ENCODE results near the gene KRTAP12-1. TPM values are rescaled to one million over a fixed set of nuclear protein-coding genes. Genes with fewer than 3 reads are reported as not detected.
"Not testable (repeated sequence)": the region's sequence is repeated elsewhere in the genome, so short reads cannot be mapped to it uniquely, and the experiment has no call there.

The KRTAP12-1 gene
- total RNA-seq, 4 donors from 2014 or later = not detected

DNA sequence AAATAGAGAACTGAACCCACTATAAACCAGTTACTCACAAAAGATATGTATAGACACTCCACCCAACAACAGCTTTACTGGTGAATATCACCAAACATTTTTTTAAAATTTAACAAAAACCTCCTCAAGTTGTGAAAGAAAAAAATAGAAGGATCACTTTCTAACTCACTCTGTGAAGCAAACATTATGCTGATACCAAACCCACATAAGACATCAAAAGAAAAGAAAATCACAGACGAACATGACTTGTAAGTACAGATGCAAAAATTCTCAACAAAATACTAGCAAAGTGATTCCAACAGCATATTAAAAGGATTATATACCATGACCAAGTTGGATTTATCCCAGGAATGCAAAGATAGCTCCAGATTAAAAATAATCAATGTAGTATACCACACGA lies 9.7 kb upstream of the KRTAP12-1 start:
- Histone ChIP-seq H3K9me3 (peaks cover 0 to 34% (median 8%) of the 10 kb centered on the region in 4 donors), H3K4me3 (no peak overlapping the region), H3K36me3 (no peaks in the 10 kb centered on the region), H3K27ac (no peak overlapping the region), H3K27me3 (peaks cover 0 to 23% of the 10 kb centered on the region in 2 donors), H3K4me1 (no peaks in the 10 kb centered on the region)
- TF ChIP-seq, protein P1, sequence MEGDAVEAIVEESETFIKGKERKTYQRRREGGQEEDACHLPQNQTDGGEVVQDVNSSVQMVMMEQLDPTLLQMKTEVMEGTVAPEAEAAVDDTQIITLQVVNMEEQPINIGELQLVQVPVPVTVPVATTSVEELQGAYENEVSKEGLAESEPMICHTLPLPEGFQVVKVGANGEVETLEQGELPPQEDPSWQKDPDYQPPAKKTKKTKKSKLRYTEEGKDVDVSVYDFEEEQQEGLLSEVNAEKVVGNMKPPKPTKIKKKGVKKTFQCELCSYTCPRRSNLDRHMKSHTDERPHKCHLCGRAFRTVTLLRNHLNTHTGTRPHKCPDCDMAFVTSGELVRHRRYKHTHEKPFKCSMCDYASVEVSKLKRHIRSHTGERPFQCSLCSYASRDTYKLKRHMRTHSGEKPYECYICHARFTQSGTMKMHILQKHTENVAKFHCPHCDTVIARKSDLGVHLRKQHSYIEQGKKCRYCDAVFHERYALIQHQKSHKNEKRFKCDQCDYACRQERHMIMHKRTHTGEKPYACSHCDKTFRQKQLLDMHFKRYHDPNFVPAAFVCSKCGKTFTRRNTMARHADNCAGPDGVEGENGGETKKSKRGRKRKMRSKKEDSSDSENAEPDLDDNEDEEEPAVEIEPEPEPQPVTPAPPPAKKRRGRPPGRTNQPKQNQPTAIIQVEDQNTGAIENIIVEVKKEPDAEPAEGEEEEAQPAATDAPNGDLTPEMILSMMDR (IDR thresholded peaks at IDR 0.05) = no peak
- TF ChIP-seq POLR2A (IDR thresholded peaks at IDR 0.05) (no peak), EP300 (IDR thresholded peaks at IDR 0.05) (no peak)
- no peak for DNase-seq (ENCODE audit: low spot score in 2 of 2)
- WGBS, 2 donors = 54 to 60% methylated on average over 2 of the region's 2 CpGs

DNA sequence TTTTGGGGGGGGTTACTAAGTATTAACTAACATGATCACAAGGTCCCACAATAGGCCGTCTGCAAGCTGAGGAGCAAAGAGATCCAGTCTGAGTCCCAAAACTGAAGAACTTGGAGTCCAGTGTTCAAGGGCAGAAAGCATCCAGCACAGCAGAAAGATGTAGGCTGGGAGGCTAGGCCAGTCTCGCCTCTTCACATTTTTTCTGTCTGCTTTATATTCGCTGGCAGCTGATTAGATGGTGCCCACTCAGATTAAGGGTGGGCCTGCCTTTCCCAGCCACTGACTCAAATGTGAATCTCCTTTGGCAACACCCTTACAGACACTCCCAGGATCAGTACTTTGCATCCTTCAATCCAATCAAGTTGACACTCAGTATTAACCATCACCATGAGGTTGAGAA lies 7.8 kb upstream of the KRTAP12-1 start:
- peaks cover 0 to 28% (median 8%) of the 10 kb centered on the region in 4 donors for H3K9me3 ChIP-seq
- WGBS, 2 donors = 72 to 77% methylated on average over 3 of the region's 3 CpGs

DNA sequence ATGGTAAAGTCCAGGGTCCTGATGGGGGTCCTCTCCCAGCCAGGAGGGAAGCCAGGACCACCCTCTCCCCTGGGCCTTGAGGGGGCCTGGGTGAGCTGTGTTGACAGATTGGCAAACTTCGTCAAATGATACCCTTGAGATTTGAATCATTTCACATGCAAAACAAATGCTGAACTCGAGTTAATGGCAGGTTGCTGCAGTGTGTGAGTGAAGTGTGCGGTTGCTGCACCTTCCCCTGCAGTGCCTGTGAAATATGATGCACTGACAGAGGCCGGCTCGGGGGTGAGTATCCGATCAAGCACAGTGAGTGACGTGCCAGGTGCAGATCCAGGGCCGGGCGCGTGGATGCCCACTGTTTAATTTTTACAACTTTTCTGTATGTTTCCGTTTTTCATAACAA lies 5.7 kb upstream of the KRTAP12-1 start:
- Histone ChIP-seq H3K4me3 (no peak overlapping the region), H3K27ac (no peak overlapping the region), H3K9me3 (peaks cover 0 to 8% (median 3%) of the 10 kb centered on the region in 4 donors), H3K4me1 (no peaks in the 10 kb centered on the region), H3K36me3 (no peaks in the 10 kb centered on the region), H3K27me3 (peaks cover 0 to 31% of the 10 kb centered on the region in 2 donors)
- WGBS, 2 donors = 45 to 54% methylated on average over 11 of the region's 11 CpGs
- TF ChIP-seq, protein P1 (IDR thresholded peaks at IDR 0.05) = no peak
- TF ChIP-seq EP300 (IDR thresholded peaks at IDR 0.05) = no peak
- no peak for TF ChIP-seq POLR2A (IDR thresholded peaks at IDR 0.05)
- no peak for DNase-seq (ENCODE audit: low spot score in 2 of 2)

More for the DNA sequence above, 7.8 kb upstream of the KRTAP12-1 start:
- not testable (repeated sequence) for H3K4me1 ChIP-seq; H3K36me3 ChIP-seq; H3K27ac ChIP-seq; DNase-seq (ENCODE audit: low spot score in 2 of 2); H3K4me3 ChIP-seq
- peaks cover 0 to 31% of the 10 kb centered on the region in 2 donors for H3K27me3 ChIP-seq

DNA sequence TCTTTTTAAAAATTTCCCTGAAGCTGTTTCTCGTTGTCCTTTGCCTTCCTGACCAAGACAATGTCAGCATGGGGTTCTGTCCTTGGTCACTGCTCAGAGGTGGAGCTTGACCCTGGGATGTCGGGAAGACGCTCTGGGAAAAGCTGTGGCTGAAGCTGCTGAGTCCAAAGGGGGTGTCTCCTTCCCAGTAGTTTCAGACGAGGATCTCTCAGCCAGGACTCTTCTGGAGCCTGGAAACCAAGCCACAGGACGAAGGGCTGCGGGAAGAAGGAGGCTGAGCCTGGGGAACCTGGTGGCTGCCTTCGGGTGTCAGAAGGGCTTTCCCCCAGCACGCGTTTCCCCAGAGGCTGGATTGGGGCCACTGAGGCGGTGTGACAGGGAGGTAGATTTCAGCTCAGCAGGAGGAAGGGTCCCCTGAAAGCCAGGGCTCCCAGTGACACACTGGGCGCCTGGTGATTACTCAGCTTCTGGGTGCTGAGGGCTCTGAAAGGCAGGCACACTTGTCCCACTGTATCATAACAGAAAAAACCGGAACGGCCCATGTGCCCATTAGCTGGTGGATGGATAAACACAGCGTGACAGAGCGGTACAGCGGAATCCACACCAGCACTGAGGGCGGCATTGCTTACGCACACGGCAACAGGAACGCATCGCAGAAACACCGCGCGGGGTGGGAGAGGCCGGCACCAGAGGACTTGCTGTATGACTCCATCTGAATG lies 5.0 kb upstream of the KRTAP12-1 start:
- peaks cover 0 to 31% of the 10 kb centered on the region in 2 donors for H3K27me3 ChIP-seq
- no peaks in the 10 kb centered on the region for H3K4me1 ChIP-seq
- no peak overlapping the region for H3K27ac ChIP-seq
- 56 to 66% methylated on average over 25 of the region's 25 CpGs for WGBS, 2 donors
- TF ChIP-seq POLR2A (IDR thresholded peaks at IDR 0.05) = no peak
- TF ChIP-seq EP300 (IDR thresholded peaks at IDR 0.05) = no peak
- TF ChIP-seq, protein P1 (IDR thresholded peaks at IDR 0.05) = no peak
- no peak for DNase-seq (ENCODE audit: low spot score in 2 of 2)
- no peak overlapping the region for H3K4me3 ChIP-seq
- no peaks in the 10 kb centered on the region for H3K36me3 ChIP-seq
- H3K9me3 ChIP-seq = peaks cover 0 to 1% (median 0%) of the 10 kb centered on the region in 4 donors

DNA sequence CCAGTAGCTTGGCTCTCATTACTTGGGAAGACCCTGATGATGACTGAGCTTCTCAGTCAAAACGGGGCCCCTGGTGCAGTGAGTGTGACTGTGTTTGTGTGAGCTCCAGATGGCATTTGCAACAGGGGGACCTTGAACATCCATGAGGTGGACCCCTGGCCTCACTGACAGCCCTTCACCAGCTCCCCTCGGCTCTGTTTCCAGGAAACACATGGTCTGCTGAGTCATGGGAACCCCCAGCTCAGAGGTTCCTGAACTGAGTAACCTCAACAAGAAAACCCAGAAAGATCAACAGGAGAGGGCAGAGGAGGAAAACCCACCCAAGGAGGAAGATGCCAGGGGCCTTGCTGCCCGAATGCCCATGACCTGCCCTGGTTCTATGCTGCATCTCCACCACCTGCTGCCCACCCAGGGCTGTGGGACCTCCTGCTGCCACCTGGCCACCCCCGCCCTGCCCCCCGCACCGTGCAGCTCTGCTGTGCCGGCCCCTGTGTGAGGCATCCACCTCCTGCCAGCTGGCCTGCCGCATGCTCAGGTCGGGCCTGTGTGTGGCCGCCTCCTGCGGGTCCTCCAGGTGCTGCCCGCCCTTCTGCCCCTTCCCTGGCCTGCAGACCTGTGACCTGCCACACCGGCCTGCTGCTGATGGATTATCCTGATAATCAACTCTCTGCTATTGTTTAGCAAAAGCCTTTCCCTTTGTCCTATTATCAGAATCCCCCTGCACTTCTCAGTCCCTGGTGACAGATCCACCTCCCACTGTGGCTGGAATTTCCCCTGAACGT lies 4.2 kb upstream of the KRTAP12-1 start:
- 23 to 39% methylated on average over 8 to 14 of the region's 14 CpGs for whole genome bisulfite sequencing, 2 donors
- no peak overlapping the region for H3K4me3 ChIP-seq
- no peaks in the 10 kb centered on the region for H3K36me3 ChIP-seq
- DNase-seq (ENCODE audit: low spot score in 2 of 2) = no peak
- H3K27me3 ChIP-seq = peaks cover 0 to 31% of the 10 kb centered on the region in 2 donors
- H3K4me1 ChIP-seq = no peaks in the 10 kb centered on the region
- no peak overlapping the region for H3K27ac ChIP-seq
- H3K9me3 ChIP-seq = no peaks in the 10 kb centered on the region
- TF ChIP-seq EP300 (IDR thresholded peaks at IDR 0.05) (no peak), POLR2A (IDR thresholded peaks at IDR 0.05) (no peak)

DNA sequence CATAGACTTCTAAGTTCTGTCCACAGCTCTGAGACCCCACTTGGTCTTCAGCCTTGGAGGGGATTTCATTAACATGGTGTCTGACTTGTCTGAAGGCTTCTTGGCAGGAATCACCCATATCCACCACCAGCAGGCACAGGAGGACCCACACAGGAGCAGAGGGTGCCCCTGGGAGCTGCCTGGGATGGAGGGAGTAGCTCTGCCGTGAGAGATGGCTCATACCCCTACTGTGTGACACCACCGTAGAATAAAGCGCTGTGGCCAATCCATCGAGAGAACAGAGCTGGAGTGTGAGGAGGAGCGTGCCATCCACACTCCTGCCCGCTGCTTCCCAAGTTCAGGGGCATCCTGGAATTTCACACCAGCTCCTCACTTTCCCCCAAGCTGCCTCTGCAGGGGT lies 3.1 kb upstream of the KRTAP12-1 start:
- H3K9me3 ChIP-seq; H3K36me3 ChIP-seq; H3K4me3 ChIP-seq; H3K27ac ChIP-seq; H3K4me1 ChIP-seq; DNase-seq (ENCODE audit: low spot score in 2 of 2): not testable (repeated sequence)
- H3K27me3 ChIP-seq = peaks cover 0 to 31% of the 10 kb centered on the region in 2 donors
- 93 to 98% methylated on average over 3 to 6 of the region's 6 CpGs for WGBS, 2 donors

All from tibial nerve (tissue), 4 donors.